SKM-1 (cell line): Measurements from ENCODE around the gene FBXL14.

Experiments
- DNase-seq: peaks from one replicate; lab custom pipeline; 2025; ENCODE audit not compliant: unreplicated experiment; lab: John Stamatoyannopoulos, UW

The FBXL14 gene

GRCh38 chr12:1593174-1594005, 991 bp downstream of the FBXL14 start:
- DNase-seq: no peak

DNA sequence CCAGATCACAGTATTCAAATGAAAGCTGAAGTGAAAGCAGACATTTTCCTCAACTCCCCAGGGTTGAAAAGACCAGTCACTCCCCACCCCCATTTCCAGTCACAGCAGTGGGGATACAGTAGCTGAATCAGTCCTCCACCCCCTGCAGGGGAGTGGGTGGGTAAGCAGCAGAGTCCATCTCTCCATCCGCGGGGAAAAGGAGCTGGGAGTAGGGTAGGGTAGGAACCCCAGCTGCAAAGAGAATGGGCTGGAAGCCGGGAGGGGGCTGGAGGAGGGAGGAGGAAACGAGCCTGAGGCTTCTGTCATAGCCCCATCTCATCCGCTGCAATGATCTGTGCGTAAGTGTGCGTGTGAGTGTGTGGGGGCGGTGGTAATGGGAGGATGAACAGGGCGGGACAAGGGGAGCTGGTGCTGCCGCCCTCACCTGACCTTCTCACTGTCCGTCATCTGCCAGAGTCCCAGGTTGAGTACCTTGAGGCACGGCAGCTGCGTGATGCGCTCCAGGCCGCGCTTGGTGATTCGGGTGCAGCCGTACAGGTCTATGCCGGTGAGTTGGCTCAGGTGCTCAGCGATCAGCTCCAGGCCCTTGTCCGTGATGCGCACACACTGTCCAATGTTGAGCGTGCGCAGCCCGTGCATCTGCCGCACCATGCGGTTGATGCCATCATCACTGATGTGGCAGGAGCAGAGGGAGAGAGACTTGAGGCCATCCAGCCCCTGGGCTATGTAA, 1.8 kb downstream of the FBXL14 start:
- no peak for DNase-seq

- DNase-seq: no peak
Observed at GRCh38 chr12:1591543-1591942, 2.8 kb downstream of the FBXL14 start.

DNA sequence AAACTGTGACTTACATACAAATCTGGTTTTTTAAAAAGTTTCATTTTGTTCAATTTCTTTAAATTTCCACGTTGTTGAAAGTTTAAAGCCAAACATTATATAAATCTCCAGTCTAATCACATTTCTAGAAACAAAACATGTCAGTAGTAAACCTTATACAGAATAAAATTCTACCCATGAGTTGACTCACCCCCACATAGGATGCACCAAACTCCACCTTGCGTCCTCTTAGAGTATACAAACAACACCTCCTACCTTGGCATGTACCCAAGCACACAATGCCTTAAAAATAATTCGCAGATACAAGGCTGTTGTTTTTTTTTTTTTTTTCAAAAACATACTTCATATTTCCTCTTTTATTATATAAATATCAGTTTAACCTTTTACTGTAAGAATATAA, 3.3 kb downstream of the FBXL14 start:
- DNase-seq: no peak

GRCh38 chr12:1590221-1590979, 4.0 kb downstream of the FBXL14 start:
- DNase-seq: no peak

- DNase-seq: no peak
Observed at GRCh38 chr12:1588575-1588947, 5.8 kb downstream of the FBXL14 start.

DNA sequence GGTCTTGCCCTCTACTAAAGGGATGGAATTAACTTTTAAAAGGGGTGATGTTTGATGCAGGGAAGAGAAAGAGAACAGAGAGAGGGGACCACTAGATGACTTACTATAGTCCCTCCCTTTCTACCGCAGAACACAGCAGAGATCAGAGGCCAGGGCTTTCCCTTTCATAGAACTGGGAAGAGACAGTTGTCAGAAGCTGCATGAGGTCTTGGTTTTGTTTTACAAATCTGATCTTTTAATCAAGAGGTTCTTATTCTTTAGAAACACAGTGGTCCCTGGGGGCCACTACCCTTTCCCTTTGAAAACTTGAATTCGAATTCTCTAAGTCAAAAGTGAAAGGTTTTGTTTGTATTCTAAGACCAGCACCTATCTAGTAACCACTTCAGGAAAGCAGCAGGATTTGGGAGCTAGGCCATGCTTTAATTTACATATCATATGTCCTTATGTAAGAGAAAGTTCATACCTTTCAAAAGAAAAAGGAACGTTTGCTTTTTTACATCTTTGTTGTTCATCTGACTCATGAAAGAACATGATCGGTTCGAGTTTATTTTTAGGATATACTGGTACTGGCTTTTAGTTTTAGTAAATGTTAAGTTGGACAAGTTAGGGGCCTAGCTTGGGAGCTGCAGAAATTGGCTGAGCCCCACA, 6.3 kb downstream of the FBXL14 start:
- no peak for DNase-seq

GRCh38 chr12:1584326-1584725, 10.1 kb downstream of the FBXL14 start:
- DNase-seq: no peak

GRCh38 chr12:1583421-1584078, 10.8 kb downstream of the FBXL14 start:
- DNase-seq: peak; percentile 18

- no peak for DNase-seq
Observed at GRCh38 chr12:1582709-1583050, 11.7 kb downstream of the FBXL14 start.

DNA sequence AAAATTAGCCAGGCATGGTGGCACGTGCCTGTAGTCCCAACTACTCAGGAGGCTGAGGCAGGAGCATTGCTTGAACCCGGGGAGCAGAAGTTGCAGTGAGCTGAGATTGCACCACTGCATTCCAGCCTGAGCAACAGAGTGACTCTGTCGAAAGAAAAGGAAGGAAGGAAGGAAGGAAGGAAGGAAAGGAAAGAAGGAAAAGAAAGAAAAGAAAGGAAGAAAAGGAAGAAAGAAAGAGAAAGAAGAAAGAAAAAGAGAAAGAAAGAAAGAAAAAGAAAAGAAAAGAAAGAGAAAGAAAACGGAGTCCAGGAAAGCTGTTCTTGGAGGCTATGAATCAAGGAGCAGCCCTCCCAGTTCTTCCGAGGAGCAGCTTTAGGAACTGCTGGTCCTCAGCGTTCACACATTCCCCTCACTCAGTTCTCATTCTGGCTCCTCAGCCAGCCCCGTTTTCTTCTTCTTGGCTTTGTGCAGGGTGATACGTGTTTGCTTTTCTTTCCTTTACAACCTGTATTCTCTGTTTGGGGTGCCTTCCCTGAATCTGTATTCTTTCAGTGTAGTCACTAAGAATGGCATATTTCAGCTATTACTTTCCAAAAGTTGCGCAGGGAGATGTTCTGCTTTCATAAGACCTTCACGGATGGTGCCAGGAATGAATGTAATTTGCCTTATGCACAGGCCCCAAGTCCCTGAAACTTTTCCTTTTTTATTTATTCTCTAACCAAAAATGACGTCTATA, 12.2 kb downstream of the FBXL14 start:
- DNase-seq: no peak

DNA sequence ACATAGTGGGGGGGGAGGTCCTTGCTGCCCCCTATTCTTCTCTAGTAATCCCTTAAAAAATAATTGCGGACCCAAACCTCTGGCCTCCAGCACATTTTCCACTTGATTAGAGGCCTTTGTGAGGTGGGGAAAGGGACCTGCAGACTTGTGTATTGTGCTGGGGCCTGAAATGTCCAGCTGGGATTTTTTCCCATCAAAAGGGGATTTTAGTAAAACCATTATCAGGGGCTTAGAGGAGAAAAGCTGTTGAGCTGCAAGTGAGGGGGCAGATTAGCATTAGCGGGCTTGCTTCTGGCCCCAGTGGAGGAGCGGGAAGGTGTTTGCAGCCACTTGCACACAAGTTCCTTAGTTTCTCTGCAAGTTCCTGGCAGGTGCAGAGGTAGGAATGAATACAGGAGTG, 13.9 kb downstream of the FBXL14 start:
- no peak for DNase-seq

DNA sequence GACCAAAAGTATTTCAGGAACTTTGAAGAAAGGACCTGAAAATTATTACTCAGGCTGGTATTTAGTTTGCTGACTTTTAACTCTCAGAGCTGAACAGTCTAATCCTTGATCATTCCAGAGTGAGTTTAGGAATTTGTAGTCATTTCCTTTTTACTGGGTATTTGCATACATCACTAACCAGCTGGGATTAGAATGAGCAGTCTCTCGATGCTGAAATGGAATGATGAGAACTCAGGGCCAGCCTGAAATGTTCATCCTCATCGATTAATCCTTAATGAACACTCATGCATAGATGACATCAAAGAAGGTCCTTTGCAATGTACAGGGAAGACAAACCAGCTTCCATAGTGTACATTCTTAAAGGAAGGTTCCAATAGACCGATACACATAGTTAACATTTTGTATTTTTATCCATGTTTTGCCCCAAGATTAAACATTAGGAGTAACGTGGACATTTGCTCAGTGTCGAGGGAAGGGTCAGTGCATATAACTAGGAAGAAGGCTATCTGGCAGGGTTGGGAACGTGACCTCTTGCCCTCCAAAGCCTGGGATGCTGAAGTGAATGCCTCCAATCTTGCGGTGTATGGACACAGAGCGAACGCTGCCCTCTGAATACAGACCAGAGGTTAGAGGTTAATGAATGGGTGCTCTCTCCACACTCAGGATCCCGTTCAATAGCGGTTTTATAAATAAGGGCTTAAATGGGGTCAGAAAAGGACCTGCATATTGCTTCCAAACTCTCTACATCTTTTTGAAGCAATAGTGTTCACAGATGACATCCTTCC, 14.5 kb downstream of the FBXL14 start:
- no peak for DNase-seq

DNA sequence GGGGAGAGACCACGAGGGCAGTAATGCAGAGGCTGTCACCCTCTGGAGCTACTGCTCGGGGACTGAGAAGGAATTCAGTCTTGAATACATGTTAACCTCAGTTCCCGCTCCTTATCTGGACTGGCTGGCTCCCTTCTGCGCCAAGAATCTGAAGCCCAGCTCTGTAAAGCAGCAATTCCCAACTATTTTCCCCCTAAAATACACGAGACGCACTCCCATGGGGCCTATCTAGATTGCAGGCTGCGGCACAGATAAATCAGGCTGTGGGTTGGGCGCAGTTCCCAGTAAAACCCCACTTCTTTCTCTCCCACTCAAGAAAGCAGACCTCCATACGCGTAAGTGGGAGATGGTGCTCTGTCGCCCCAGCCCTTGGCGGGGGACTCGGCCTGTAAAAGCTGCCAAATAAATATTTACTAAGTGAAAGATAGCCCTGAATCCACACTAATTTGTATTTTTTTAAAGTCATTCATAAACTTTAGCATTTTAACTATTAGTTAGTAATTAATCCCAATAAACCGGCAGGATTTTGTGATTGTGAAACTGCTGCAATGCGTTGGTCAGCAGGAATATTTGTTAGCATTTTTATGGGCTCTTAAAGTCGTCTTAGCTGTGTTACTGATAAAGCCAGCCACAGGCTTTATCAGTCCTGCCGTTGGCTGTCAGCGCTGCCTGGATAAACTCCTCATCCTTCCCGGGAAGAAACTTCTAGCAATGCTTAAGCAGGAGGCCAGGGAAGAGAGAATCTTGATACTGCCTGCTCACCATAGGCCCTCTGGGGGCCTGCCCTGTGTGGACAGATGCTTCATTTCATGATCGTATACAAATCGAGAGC, 17.8 kb downstream of the FBXL14 start:
- DNase-seq: no peak

- no peak for DNase-seq
Observed at GRCh38 chr12:1575408-1576401, 18.7 kb downstream of the FBXL14 start.

- no peak for DNase-seq
Observed at GRCh38 chr12:1574865-1575259, 19.5 kb downstream of the FBXL14 start.
